CD4-positive, alpha-beta T cell treated with Interferon alpha-2 for 1 hour (primary cell): ENCODE data around the gene EDARADD.
"Not testable (repeated sequence)": the region's sequence is repeated elsewhere in the genome, so short reads cannot be mapped to it uniquely, and the experiment has no call there.

ENCODE experiments used
- DNase-seq, 2 donors: peaks; one replicate each; pipeline ENCODE4 v3.0.0-alpha.2; 2020 to 2022

EDARADD gene

DNA sequence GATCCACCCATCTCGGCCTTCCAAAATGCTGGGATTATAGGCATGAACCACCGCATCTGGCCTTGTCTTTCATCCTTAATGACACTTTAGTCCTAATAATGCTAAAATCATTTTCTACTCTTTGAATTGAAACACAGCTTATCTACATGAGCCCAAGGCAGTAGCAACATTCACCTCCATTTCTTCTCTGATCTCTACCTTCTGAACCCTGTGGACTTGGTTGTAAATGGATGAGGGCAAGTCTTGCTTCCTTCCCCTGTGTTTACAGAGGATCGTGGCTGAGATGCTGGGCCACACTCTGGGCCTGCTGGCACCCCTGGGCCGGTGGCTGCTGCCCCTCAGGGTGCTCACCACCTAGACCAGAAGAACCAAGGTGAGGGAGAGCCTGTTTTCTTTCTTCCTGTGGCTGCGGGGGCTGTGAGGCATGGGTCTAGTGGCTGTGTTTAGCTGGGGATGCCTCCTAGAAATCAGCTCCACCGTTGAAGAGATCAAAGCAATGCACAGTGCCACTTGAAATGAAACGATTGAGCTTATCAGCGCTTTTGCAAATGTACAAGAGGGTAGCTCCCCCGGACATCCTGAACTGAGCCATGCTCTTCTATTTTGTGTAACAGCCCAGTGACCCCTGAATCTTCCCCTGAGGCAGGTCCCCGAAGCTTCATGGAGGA lies 97.5 kb downstream of the EDARADD start:
- no peak for DNase-seq

GRCh38 chr1:236492378-236492777 lies 98.3 kb downstream of the EDARADD start:
- no peak for DNase-seq

DNA sequence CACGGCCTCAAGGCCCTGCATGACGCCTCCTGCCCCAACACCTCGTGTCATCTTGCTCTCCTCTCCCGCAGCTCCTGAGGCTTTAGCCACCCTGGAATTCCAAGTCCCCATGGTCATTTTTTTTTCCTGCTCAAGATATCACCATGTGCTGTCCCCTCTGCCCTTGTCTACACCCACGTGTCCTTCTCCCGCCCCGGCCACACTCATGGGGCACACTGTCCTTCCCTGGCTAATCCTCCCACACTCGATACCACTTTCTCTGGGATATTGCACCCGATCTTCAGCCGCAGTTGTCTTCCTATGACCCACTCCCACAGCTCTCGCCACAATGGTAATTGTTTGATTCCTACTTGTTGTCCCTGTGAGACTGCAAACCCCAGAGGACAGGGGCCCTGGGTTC lies 100.0 kb downstream of the EDARADD start:
- no peak for DNase-seq

DNA sequence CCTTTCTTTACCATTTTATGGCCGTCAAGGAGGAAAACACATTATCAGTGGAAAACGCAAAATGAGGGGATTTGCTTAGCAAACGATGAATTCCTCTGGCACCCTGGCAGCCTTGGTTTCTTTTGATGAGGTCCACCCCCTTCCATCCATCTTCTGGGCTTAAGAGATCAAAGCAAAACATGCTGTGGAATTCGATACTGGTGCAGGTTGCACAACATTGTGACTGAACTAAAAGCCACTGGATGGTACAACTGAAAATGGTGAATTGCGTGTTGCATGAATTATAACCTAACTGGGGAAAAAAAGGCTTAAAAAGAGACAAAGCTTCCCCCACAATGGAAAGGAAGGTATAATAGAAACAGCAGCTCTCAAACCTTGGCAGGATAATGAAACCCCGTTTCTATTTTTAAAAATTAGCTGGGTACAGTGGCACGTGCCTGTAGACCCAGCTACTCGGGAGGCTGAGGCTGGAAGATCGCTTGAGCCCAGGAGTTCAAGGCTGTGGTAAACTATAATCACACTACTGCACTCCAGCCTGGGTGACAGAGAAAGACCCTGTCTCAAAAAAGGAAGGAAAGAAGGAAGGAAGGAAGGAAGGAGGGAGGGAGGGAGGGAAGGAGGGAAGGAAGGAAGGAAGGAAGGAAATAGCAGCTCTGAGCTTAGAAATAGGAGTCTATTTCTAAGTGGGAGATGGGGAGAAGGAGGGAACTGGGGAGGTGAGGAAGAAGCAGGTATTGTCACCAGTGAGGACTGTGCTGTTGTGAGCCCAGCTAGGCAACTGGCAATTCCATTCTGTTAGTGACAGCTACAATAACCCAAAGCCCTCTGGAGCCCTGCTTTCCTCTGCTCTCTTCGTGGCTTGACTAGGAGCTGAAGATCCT lies 100.7 kb downstream of the EDARADD start:
- no peak for DNase-seq

GRCh38 chr1:236495467-236496112 lies 101.5 kb downstream of the EDARADD start:
- no peak for DNase-seq

GRCh38 chr1:236497908-236498307 lies 103.8 kb downstream of the EDARADD start:
- no peak for DNase-seq

DNA sequence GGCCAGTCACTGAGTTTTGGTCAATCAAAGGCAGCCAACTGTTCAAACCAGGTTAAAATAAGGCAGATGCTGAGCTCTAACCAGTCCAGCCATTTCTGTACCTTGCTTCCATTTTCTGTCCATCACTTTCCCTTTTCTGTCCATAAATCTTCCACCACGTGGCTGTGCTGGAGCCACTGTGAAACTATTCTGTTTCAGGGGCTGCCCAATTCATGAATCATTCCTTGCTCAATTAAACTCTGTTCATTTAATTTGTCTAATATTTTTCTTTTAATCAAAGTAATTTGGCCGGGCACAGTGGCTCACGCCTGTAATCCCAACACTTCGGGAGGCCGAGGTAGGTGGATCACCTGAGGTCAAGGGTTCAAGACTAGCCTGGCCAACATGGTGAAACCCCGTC lies 107.0 kb downstream of the EDARADD start:
- DNase-seq: no peak

DNA sequence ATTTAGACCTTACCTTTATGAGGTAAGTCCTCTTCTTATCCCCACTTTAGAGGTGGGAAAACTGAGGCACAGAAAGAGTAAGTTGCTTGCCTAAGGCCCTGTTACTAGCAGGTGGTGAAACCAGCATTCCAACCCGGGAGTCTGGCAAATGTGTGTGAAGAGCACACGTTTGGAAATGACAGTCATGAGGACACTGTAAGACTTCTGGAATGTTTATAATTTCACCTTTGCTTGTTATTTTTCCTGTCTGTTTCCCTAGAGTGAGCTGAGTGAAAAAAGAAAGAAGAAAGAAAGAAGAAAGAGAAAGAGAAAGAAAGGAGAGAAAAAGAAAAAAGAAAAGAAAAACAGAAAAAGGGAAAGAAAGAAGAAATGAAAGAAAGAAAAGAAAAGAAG lies 108.5 kb downstream of the EDARADD start:
- DNase-seq: no peak

GRCh38 chr1:236502972-236503639 lies 109.0 kb downstream of the EDARADD start:
- DNase-seq: peak; percentile 21 to 28

- DNase-seq: not testable (repeated sequence)
Observed at GRCh38 chr1:236504338-236504737, 110.3 kb downstream of the EDARADD start.

DNA sequence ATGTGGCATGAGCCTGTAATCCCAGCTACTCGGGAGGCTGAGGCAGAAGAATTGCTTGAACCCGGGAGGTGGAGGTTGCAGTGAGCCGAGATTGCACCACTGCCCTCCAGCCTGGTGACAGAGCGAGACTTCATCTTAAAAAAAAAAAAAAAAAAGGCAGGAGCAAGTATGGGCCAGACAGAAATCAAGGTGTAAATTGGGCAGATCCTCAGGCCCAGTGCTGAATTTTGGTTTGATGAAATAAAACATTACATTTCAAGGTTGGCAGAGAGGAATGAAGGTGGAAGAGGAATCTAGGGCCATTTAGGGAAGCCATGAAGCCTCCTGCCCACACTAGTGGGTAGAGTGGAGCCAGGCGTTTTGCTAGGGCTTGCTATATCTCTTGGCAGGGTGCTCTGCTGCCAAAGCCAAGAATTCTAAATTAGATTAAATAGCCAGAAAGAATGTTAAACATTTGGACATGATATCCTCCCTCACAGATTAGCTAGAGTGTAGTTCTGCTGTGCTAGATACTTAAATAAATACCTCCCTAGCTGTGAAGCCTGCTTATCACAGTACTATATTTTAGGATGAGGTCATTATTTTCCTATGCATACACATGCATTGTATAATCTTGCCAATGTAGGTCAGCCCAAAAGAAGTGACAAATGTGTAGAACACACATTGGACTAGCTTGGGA lies 113.1 kb downstream of the EDARADD start:
- no peak for DNase-seq

- peak in 1 of 2 donors; percentile 49 for DNase-seq
Observed at GRCh38 chr1:236508593-236509027, 114.5 kb downstream of the EDARADD start.

GRCh38 chr1:236509203-236509602 lies 115.1 kb downstream of the EDARADD start:
- no peak for DNase-seq

DNA sequence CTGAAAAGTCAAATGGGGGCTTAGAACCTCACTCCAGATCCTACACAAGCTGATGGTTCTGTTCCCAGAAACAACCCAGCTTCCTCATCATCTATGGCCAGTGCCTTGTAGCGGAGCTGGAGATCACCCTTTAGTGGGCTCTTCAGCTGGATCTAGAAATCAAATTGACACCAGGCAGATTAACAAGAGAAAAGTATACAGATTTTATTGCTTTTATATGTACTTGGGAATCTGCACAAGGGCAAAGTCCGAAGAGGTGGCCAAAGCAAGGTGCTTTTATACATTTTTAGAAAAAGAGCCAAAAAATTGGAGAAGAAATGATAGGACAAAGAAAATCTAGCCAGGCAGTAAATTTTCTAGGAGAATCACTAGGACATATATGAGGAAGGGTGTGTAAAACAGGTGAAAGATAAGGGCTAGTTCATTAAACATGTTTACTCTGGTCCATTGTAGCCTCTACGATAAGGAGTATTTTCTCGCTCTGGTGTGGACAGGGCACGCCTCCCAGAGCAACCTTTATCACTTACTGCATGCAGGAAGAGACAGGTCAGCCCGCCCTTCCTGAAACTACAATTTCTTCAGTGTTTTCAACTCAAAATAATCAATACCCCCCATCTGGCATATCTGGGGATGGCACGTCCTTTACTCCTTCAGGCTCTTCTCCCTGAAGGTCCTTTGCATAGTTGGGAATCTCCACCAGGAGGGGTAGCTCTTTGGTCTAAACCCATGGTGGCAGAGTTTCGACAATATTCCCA lies 115.7 kb downstream of the EDARADD start:
- DNase-seq: no peak

GRCh38 chr1:236511735-236512418 lies 117.8 kb downstream of the EDARADD start:
- DNase-seq: no peak

GRCh38 chr1:236514703-236515442 lies 120.8 kb downstream of the EDARADD start:
- DNase-seq: no peak

DNA sequence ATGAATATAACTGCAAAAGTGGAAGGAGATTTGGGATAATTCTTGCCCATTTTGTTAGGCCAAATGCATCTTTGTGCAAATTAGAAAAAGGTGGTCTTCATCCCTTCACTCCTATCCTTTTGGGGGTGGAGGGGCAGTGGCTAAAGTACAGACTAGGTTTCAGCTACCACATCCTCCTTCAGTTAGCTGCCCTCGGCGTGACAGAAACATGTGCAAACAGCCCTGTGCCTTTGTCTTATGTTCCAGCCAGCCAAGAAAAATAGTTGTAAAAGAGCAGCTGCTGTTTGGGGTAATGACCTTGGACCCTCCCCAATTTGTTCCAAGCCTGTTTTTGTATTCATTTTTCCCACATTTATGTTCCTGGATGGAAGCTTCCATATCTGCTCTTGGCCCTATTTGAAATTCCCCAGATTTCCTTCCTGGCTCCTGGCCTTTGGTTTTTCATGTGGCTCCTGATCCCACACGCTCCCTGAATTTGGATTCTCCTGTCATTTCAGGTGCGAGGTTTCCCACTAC lies 121.4 kb downstream of the EDARADD start:
- no peak for DNase-seq

GRCh38 chr1:236516929-236517704 lies 123.0 kb downstream of the EDARADD start:
- DNase-seq: peak; percentile 32 to 65

DNA sequence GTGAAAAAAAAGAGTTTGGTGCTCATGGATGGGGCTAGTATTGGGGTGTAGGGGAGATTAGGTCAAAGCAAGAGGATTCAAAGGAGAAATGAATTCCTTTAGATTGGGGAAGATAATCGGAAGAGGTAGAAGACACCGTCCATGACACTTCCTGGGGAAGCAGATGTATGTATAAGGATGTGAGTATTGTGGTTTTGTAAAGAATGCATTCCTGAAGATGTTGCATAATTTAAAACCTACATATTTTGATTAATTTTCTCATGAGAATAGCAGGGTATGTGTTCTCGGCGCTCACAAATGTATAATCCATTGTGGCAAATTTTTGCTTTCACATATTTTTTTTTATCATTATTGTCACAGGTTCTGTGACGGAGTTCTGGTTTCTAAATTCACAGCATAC lies 124.2 kb downstream of the EDARADD start:
- no peak for DNase-seq
